Motor neuron (in vitro differentiated cells): Measurements from ENCODE around the gene PLAGL1. TPM values are rescaled to one million over a fixed set of nuclear protein-coding genes. Genes with fewer than 3 reads are reported as not detected.
A peak's percentile ranks its signal among the peaks of the same experiment; 100 is the strongest.

ENCODE experiments used
- ATAC-seq, 8 experiments: fragments of 200-7000 bp; cut with Tn5 transposase; replicated peaks in 6 of 8; 2 replicates each; pipeline ENCODE4 v1.8.0; 2021; ENCODE audit warnings: mild to moderate bottlenecking in 8 of 8, moderate library complexity in 8 of 8
- H3K27ac ChIP-seq, 2 donors: fragments of 250-450 bp; sonication (Bioruptor Pico); 2 replicates each; pipeline ENCODE4 v1.9.0; 2021; ENCODE audit warnings: antibody characterized with exemption in 2 of 2, mild to moderate bottlenecking in 2 of 2, moderate library complexity in 1 of 2
- H3K4me1 ChIP-seq, 2 donors: fragments of 250-450 bp; sonication (Bioruptor Pico); replicated peaks in 1 of 2; 2 replicates each; pipeline ENCODE4 v1.6.1; 2021; ENCODE audit warnings: antibody characterized with exemption in 2 of 2, mild to moderate bottlenecking in 2 of 2, moderate library complexity in 1 of 2
- H3K4me3 ChIP-seq, 5 donors: fragments of 250-450 bp; sonication (Bioruptor Pico); 2 replicates each; pipeline ENCODE4 v1.9.0; 2021; ENCODE audit warnings: antibody characterized with exemption in 5 of 5, mild to moderate bottlenecking in 5 of 5, moderate library complexity in 4 of 5
- WGBS, 10 experiments: fragments of 450-650 bp; shearing (Covaris generic); methylation state at CpG; one replicate each; pipeline ENCODE4 v1.0.0; 2022; 5-methylcytosine and 5-hydroxymethylcytosine counted together
- in situ Hi-C, 9 experiments: fragments of 400-800 bp; cut with MboI; loops; one replicate each; pipeline ENCODE4 v1.15.0; 2021; ENCODE audit warnings: low sequenced_read_pairs in 9 of 9, low pct_unique_long_range_greater_than_20kb in 2 of 9; ENCODE audit not compliant: unreplicated experiment in 9 of 9
- total RNA-seq, 8 experiments: library from RNA; unstranded; fragments of 300-600 nt; gene quantifications; 2 replicates each; pipeline versions ENCODE4 v1.2.3 to v1.2.4, GENCODE V29; 2022

PLAGL1 gene
- total RNA-seq, 8 experiments from 2014 or later, result 7.2 to 50.5 (median 18.9) TPM

DNA sequence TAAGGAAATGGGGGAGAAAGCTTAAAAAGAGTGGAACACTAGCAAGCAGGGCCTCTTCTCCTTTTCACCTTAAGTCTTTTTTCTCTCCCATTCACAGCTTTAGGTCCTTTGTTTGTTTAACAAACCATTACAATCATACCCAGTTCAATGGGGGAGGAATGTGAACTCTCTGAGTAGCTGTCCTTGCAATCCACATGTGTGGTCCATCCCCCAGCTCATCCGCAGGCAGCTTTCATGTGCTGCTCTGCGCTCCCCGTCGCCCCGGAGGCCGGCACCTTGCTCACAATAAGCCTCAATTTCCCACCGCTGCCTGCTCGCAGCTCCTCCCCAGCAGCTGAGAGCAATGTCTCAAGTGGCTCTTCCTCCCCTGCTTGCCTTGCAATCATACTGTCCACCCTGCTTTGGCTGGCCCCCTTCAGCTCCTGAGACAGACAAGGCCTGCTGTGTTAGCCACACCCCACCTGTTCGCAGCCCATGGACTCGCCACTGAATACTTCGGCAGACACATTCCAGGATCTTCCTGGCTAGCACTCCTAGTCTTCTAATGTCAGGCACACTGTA, 49.1 kb downstream of the PLAGL1 start:
- Histone ChIP-seq H3K4me1 (peaks cover 35 to 54% of the 10 kb centered on the region in 2 donors), H3K4me3 (no peak overlapping the region), H3K27ac (no peak overlapping the region)
- in situ Hi-C loops, result no loop called here
- WGBS, 10 experiments, result 0 to 57% (median 18%) methylated on average over 1 to 9 of the region's 11 CpGs; no CpG with 5 or more reads in 4 of the 10 experiments
- peak in 5 of 8 experiments; percentile 71 to 90 (median 81) for ATAC-seq

DNA sequence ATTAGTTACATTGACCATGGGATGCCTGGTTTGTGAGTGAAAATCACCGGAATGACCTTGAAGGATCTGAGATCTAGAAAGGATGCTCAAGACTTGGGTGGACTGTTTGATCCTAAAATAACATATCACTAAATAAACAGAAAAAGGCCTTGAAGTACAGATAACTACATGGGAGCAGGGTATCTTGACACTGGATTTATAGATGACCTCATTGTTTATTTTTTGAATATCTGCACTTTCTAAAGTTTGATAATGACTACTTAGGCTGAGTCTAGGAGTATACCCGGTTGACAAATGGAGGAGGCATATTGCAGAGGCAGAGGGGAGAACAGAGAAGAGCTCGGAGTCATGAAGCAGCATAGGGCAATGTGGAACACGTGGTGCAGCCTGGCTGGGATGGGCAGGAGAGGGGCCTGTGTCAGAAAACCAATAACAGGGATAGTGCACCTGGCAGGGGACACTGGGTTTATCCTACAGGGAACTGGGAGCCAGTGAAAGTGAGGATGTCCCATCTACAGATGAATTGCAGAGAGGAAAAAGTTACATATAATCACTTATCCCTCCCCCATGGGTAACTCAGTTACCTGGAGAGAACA, 50.3 kb downstream of the PLAGL1 start:
- Histone ChIP-seq H3K4me1 (peaks cover 31 to 46% of the 10 kb centered on the region in 2 donors), H3K4me3 (no peak overlapping the region), H3K27ac (no peak overlapping the region)
- WGBS, 10 experiments, result 0 to 91% (median 70%) methylated on average over 1 to 4 of the region's 4 CpGs; no CpG with 5 or more reads in 1 of the 10 experiments
- in situ Hi-C loops, result no loop called here
- no peak for ATAC-seq

DNA sequence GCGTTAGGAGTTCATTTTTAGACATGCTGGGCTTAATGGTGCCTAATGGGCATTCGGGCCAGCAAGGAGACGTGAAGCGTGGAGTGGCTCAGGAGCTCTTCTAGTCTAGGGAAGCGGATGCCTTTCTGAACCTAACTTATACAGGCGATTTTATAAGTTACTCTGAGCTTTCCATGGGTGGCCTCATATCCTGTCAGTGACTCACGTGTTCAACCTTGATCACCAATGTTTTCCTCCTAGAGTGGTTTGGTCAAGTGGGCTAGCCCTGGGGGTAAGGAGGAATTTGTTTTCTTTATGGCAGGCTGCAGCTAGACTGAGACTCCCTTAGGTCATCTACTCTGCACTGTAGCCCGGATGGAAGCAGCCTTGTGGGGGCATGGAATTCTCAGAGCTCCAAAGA, 52.1 kb downstream of the PLAGL1 start:
- H3K27ac ChIP-seq, result no peak overlapping the region
- 70 to 100% (median 88%) methylated on average over 1 to 5 of the region's 8 CpGs; no CpG with 5 or more reads in 2 of the 10 experiments for WGBS, 10 experiments
- in situ Hi-C loops, result no loop called here
- peaks cover 16 to 27% of the 10 kb centered on the region in 2 donors for H3K4me1 ChIP-seq
- no peak for ATAC-seq
- H3K4me3 ChIP-seq, result no peak overlapping the region

DNA sequence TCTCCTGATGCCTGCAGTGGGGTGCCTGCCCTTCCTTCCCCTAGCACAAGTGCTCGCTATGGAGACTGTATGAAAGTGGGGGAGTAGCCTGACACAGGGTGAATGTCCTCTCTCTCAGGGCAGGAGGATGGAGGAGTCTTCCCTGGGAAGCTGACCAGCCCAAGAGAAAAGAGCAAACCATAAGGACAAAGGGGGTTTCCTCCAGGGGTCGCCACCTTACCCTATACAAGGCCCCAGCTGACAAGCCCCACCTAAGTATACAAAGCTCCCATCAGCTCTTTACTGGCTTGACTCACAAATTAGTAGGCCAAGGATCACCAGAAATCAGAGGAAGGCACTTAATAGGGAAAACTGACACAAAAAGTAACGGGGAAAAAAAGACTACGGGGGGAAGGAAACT, 54.1 kb downstream of the PLAGL1 start:
- Histone ChIP-seq H3K4me1 (peaks cover 7 to 10% of the 10 kb centered on the region in 2 donors), H3K27ac (no peak overlapping the region), H3K4me3 (no peak overlapping the region)
- in situ Hi-C loops, result no loop called here
- WGBS, 10 experiments, result 37 to 100% (median 80%) methylated on average over 1 to 4 of the region's 4 CpGs; no CpG with 5 or more reads in 1 of the 10 experiments
- no peak for ATAC-seq

DNA sequence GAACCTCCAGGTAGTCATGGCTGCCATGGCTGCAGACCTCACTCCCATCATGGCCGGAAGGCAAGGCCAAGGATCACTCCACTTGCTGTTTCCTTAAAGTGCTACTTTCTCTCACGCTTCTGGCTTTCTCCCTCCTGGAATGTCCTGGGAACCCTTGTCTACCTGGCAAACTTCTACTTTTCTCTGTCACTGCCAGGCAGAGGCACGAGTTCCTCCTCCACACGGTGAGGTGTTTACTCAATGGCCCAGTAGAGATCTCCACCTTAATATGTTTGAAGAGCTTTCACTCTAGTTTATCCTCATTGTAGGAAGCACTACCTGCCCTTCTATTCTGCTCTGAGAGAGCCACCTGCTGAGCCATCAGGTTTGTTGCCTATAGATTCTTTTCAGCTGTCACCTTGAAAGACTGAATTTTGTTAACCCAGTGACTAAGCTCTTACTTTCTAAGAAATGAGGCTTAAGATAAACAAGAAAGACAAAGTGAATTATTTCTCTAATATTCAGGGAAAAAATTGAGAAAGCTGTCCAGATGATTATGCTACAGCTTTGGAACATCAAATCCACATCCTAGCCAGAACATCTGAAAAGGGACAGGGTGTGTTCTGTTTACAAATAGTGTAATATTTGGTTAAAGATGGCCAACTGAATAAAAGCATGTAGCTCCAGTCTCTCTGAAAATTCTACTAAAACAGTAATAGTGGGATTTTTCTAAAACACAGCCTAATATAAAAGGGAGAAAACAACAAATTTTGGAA, 54.9 kb downstream of the PLAGL1 start:
- Histone ChIP-seq H3K4me3 (no peak overlapping the region), H3K27ac (no peak overlapping the region), H3K4me1 (peaks cover under 1 to 2% of the 10 kb centered on the region in 2 donors)
- ATAC-seq, result no peak
- in situ Hi-C loops, result no loop called here
- 0 to 100% (median 93%) methylated on average over 1 to 4 of the region's 4 CpGs; no CpG with 5 or more reads in 2 of the 10 experiments for WGBS, 10 experiments

DNA sequence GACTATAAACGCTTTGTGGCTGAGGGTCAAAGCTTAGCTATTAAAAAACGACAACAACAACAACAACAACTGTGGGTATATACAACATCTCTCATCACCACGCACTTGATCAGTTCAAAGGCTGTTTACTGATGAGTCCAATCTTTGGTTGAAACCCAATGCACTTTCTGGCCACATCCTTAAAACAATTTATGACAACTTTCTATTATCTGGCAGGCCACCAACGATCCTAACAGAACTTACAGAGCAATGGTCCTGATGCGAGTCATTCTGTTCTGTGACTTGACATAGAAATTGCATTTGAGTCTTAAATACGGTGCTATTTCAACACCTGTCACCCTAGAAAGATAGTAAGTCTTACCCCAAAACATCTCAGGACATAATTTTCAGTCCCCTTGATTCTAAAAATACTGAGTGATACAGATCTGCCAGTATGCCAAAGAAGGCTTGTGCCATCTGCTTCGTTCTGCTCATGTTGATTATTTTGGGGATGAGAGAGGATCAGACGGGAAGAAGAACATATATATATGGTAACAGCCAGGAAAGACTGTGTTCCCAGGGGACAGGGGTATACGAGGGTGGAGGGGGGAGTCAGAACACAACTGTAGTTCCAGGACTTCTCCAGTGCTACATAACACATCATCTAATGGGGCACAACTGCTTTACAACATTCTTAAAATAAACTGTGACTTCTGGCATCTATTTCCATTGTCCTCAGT, 55.8 kb downstream of the PLAGL1 start:
- Histone ChIP-seq H3K4me3 (no peak overlapping the region), H3K4me1 (no peaks in the 10 kb centered on the region), H3K27ac (no peak overlapping the region)
- in situ Hi-C loops, result no loop called here
- 57 to 100% (median 94%) methylated on average over 3 to 9 of the region's 9 CpGs for WGBS, 10 experiments
- no peak for ATAC-seq

DNA sequence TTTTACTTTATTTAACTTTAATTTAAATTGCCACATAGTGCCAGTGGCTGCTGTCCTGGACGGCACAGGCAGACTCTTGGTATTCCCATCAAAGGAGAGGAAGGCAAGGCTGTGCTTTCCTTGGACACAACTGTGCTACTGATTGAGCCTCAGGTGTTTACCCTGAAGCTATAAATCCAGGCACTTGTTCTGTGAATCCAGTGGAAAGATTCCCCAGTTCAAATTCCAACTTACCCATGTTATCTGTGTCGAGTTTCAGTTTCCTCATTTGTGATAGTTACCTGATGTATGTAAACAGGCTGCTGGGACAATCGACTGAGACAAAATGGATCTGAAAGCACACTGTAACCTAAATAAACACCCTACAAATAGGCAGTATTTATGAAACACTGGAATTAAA, 57.2 kb downstream of the PLAGL1 start:
- H3K27ac ChIP-seq, result no peak overlapping the region
- H3K4me1 ChIP-seq, result no peaks in the 10 kb centered on the region
- no peak overlapping the region for H3K4me3 ChIP-seq
- in situ Hi-C loops, result no loop called here
- no peak for ATAC-seq
- WGBS, 10 experiments, result 33 to 100% (median 47%) methylated on average over 1 to 3 of the region's 3 CpGs; no CpG with 5 or more reads in 2 of the 10 experiments

DNA sequence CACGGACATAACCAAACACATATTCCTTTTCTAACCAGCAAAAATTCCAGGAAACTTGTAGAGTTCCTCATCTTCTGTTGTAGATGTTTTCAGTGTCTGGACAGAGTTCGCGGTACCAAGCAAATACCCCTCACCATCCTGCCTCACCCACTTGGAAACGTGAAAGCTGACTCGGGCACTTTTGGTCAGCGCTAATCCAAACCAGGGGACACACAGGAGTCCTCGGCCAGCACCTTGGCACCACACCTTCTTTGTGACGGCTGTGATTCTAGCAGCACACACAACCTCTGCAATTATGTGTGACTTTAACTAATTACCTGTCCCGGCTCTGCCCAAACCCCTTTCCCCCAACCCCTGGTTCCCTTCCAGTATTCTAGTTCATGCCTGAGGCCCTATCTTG, 58.1 kb downstream of the PLAGL1 start:
- 55 to 100% (median 90%) methylated on average over 1 to 8 of the region's 9 CpGs; no CpG with 5 or more reads in 1 of the 10 experiments for WGBS, 10 experiments
- in situ Hi-C loops, result no loop called here
- Histone ChIP-seq H3K4me3 (no peak overlapping the region), H3K27ac (no peak overlapping the region), H3K4me1 (no peaks in the 10 kb centered on the region)
- no peak for ATAC-seq

DNA sequence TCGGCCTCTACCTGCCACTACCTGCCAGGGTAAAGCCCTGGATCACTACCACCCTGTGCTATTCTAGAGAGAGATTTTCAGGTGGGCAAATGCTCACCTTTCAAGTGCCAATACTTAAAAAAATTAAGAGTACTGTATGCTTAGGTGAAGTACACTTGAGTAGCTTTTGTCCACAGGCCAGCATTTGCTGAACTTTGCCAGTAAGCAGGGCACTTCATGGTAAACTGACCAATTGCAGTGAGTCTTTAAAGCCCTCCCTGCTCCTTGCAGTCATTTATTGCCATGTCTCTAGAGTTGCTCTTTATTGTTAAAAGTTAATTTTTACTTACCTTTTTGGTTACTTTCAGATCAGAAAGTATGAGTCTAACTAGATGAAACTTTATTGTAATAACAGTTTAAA, 58.5 kb downstream of the PLAGL1 start:
- H3K4me3 ChIP-seq, result no peak overlapping the region
- in situ Hi-C loops, result no loop called here
- no peak for ATAC-seq
- H3K27ac ChIP-seq, result no peak overlapping the region
- no peaks in the 10 kb centered on the region for H3K4me1 ChIP-seq
- 13% methylated on average over 1 of the region's 1 CpG; no CpG with 5 or more reads in 9 of the 10 experiments for WGBS, 10 experiments

DNA sequence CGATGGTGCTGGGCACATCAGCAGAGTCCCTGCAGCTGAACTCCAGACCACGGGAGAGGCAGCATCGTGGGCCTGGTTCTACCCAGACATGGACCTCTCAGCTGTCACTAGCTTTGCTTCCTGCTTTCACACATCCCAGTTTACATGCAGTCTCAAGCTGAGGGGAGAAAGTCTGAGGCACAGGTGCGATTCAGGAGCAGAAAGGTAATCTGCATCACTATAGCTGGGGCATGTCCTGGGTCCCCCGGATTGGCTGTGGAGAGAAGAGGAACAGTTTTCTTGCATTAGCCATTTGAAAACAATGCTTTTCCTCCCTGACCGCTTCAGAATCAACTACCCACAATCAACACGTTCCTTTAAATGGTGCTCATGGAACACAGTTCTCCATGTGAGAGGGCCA, 59.9 kb downstream of the PLAGL1 start:
- WGBS, 10 experiments, result 33 to 81% (median 70%) methylated on average over 1 to 6 of the region's 7 CpGs; no CpG with 5 or more reads in 5 of the 10 experiments
- ATAC-seq, result no peak
- in situ Hi-C loops, result no loop called here

DNA sequence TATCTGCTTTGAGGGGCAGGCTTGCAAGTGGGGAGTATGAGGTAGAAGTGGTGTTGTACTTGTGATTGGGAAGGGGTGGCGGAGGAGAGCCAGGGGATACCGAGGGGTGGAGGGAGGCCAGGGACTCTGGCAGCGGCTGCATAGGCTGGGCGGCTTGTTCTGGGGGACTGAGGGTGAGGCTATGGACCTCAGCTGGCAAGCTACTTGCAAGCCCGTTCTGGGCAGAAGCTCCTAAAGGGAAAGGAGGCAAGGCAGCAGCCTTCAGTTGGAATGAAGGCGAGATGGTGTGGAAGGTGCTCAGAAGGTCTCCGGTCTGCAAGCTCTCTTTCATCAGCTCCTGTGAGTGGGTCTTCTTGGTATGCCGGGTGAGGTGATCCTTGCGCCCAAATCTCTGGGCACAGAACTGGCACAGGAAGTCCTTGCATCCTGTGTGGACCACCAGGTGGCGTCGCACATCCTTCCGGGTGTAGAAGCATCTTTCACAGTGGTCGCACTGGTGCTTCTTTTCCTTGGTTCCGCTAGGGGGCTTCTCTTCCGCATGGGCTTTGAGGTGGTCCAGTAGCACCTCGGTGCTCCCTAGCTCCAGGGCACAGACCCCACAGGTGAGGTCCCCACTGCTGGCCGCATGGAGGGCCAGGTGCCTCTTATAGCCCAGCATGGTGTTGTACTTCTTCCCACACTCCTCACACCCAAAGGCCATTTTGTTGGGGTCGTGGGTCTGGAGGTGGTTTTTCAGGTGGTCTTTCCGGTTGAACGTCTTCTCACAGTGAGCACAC, 66.0 kb downstream of the PLAGL1 start:
- Histone ChIP-seq H3K4me1 (no peaks in the 10 kb centered on the region), H3K4me3 (no peak overlapping the region), H3K27ac (no peak overlapping the region)
- ATAC-seq, result peak in 4 of 8 experiments; percentile 41 to 76 (median 60)
- in situ Hi-C loops, result no loop called here
- WGBS, 10 experiments, result 47 to 100% (median 64%) methylated on average over 1 to 9 of the region's 20 CpGs; no CpG with 5 or more reads in 1 of the 10 experiments

More for the DNA sequence above, 59.9 kb downstream of the PLAGL1 start:
- Histone ChIP-seq H3K27ac (no peak overlapping the region), H3K4me1 (no peaks in the 10 kb centered on the region), H3K4me3 (no peak overlapping the region)

DNA sequence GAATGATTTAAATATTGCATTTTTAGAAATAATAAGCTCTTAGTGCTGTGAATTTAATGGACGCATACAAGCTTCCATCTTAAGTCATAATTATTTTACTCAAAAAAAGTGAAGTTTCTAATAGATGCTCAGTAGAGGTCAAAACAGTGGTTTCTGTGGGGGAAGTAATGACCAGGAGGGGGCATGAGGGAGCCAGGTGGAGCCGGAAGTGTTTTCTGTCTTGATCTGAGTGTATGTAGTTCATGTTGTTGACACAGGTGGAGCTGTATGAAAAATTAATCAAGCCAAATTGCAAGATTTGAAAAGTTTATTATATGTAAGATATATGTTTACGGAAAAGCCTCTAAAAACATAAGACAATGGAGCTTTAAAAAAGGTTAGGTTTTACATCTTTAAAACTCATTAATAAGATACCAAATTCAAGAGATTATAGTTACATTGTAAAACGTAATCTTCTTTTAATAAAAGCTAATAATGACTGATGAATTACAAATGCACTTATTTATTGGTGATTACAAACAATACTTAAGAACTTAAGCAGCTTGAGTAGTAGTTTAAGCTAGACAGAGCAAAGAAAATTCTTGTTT, 68.0 kb downstream of the PLAGL1 start:
- in situ Hi-C loops, result no loop called here
- Histone ChIP-seq H3K27ac (no peak overlapping the region), H3K4me1 (no peaks in the 10 kb centered on the region), H3K4me3 (no peak overlapping the region)
- peak in 4 of 8 experiments; percentile 36 to 81 (median 70) for ATAC-seq
- WGBS, 10 experiments, result 38 to 98% (median 81%) methylated on average over 3 to 4 of the region's 4 CpGs
